Cardiac fibroblast (primary cell): ENCODE results near the gene DERA.
A peak's percentile ranks its signal among the peaks of the same experiment; 100 is the strongest.

Source experiments
- DNase-seq, 2 donors: peaks; one replicate each; pipeline versions ENCODE4 v3.0.0 to v3.0.0-alpha.2; 2010; ENCODE audit warnings: low read depth in 2 of 2
- H3K4me3 ChIP-seq, 2 donors: replicated peaks in 1 of 2; 1 replicate in 1 of 2; 2 replicates in 1 of 2; pipeline ENCODE4 v1.5.1; 2011; ENCODE audit warnings: low read depth in 2 of 2, low read length in 2 of 2, mild to moderate bottlenecking in 2 of 2, moderate library complexity in 1 of 2
- CTCF ChIP-seq: IDR thresholded peaks from one replicate; pipeline ENCODE4 v1.5.1; 2011; ENCODE audit warnings: low read depth, mild to moderate bottlenecking, low read length, inconsistent platforms

DERA gene

GRCh38 chr12:15886372-15887042 is 24.6 kb upstream of the DERA start:
- TF ChIP-seq CTCF: no peak
- H3K4me3 ChIP-seq: no peak overlapping the region
- peak in 1 of 2 donors; percentile 46 for DNase-seq

- no peak for TF ChIP-seq CTCF
- no peak overlapping the region for H3K4me3 ChIP-seq
- DNase-seq: no peak
Measured at GRCh38 chr12:15887043-15887817, 23.9 kb upstream of the DERA start.

- no peak overlapping the region for H3K4me3 ChIP-seq
- TF ChIP-seq CTCF: no peak
- no peak for DNase-seq
Measured at GRCh38 chr12:15892645-15893259, 18.4 kb upstream of the DERA start.

- TF ChIP-seq CTCF: no peak
- no peak overlapping the region for H3K4me3 ChIP-seq
- no peak for DNase-seq
Measured at GRCh38 chr12:15893260-15893659, 17.9 kb upstream of the DERA start.

GRCh38 chr12:15896867-15897266 is 14.3 kb upstream of the DERA start:
- DNase-seq: no peak
- no peak for TF ChIP-seq CTCF
- no peak overlapping the region for H3K4me3 ChIP-seq

- DNase-seq: peak in 1 of 2 donors; percentile 35
- no peak overlapping the region for H3K4me3 ChIP-seq
- TF ChIP-seq CTCF: no peak
Measured at GRCh38 chr12:15897433-15897832, 13.7 kb upstream of the DERA start.
